H9 (cell line): ENCODE data around the gene COMMD4. TPM values are rescaled to one million over a fixed set of nuclear protein-coding genes. Genes with fewer than 3 reads are reported as not detected.

Source experiments
- DNase-seq: peaks from one replicate; pipeline ENCODE4 v3.0.0-alpha.2; 2017
- H2AFZ ChIP-seq: one replicate; pipeline ENCODE4 v1.6.1; 2013; ENCODE audit warnings: mild to moderate bottlenecking, low read length, control low read depth, moderate library complexity
- H2AK5ac ChIP-seq: 2 replicates; pipeline ENCODE4 v1.6.1; 2013; ENCODE audit warnings: low read length, control low read depth, mixed read lengths; ENCODE audit not compliant: insufficient read length
- H2BK120ac ChIP-seq: one replicate; pipeline ENCODE4 v1.6.1; 2013; ENCODE audit warnings: low read depth, mild to moderate bottlenecking, low read length, control low read depth, inconsistent platforms; ENCODE audit not compliant: poor library complexity, severe bottlenecking
- H2BK12ac ChIP-seq: 2 replicates; pipeline ENCODE4 v1.6.1; 2013; ENCODE audit warnings: low read length, control low read depth, mixed read lengths, low read depth; ENCODE audit not compliant: insufficient read length
- H2BK15ac ChIP-seq: 2 replicates; pipeline ENCODE4 v1.6.1; 2013; ENCODE audit warnings: low read depth, low read length, control low read depth
- H2BK20ac ChIP-seq: one replicate; pipeline ENCODE4 v1.6.1; 2013; ENCODE audit warnings: low read depth, mild to moderate bottlenecking, low read length, control low read depth, inconsistent platforms; ENCODE audit not compliant: poor library complexity, severe bottlenecking
- H2BK5ac ChIP-seq: 2 replicates; pipeline ENCODE4 v1.6.1; 2013; ENCODE audit warnings: low read length, control low read depth, mixed read lengths; ENCODE audit not compliant: insufficient read length
- H3K14ac ChIP-seq: 2 replicates; pipeline ENCODE4 v1.6.1; 2013; ENCODE audit warnings: low read length, control low read depth; ENCODE audit not compliant: insufficient read depth
- H3K18ac ChIP-seq: 2 replicates; pipeline ENCODE4 v1.6.1; 2013; ENCODE audit warnings: low read depth, mild to moderate bottlenecking, mixed read lengths, low read length, control low read depth; ENCODE audit not compliant: insufficient read length
- H3K23ac ChIP-seq: 2 replicates; pipeline ENCODE4 v1.6.1; 2013; ENCODE audit warnings: low read length, control low read depth, mixed read lengths, low read depth; ENCODE audit not compliant: insufficient read length
- H3K23me2 ChIP-seq: 2 replicates; pipeline ENCODE4 v1.6.1; 2013; ENCODE audit warnings: low read depth, mild to moderate bottlenecking, mixed read lengths, low read length, control low read depth; ENCODE audit not compliant: insufficient read length, poor library complexity, severe bottlenecking
- H3K27ac ChIP-seq: 2 replicates; pipeline ENCODE4 v1.5.1; 2013; ENCODE audit warnings: low read length, control low read depth, mixed read lengths, low read depth; ENCODE audit not compliant: insufficient read length
- H3K27me3 ChIP-seq: 2 replicates; pipeline ENCODE4 v1.6.1; 2013; ENCODE audit warnings: low read length, control low read depth, inconsistent platforms; ENCODE audit not compliant: insufficient read depth
- H3K4ac ChIP-seq: 2 replicates; pipeline ENCODE4 v1.6.1; 2013; ENCODE audit warnings: low read depth, mild to moderate bottlenecking, control low read depth, inconsistent platforms, low read length, moderate library complexity
- H3K4me1 ChIP-seq: 2 replicates; pipeline ENCODE4 v1.6.1; 2013; ENCODE audit warnings: low read length, control low read depth, inconsistent platforms; ENCODE audit not compliant: insufficient read depth
- H3K4me2 ChIP-seq: 2 replicates; pipeline ENCODE4 v1.6.1; 2013; ENCODE audit warnings: low read length, control low read depth, mixed read lengths; ENCODE audit not compliant: insufficient read length, insufficient read depth
- H3K56ac ChIP-seq: 2 replicates; pipeline ENCODE4 v1.6.1; 2013; ENCODE audit warnings: low read depth, mild to moderate bottlenecking, mixed read lengths, low read length, control low read depth; ENCODE audit not compliant: insufficient read length
- H3K79me1 ChIP-seq: 2 replicates; pipeline ENCODE4 v1.6.1; 2013; ENCODE audit warnings: low read depth, mild to moderate bottlenecking, moderate library complexity, low read length, control low read depth, inconsistent platforms; ENCODE audit not compliant: insufficient read depth, poor library complexity, severe bottlenecking
- H3K79me2 ChIP-seq: 2 replicates; pipeline ENCODE4 v1.6.1; 2013; ENCODE audit warnings: low read length, control low read depth, inconsistent platforms; ENCODE audit not compliant: insufficient read depth
- H3K9ac ChIP-seq: 2 replicates; pipeline ENCODE4 v1.6.1; 2013; ENCODE audit warnings: low read length, control low read depth, mixed read lengths; ENCODE audit not compliant: insufficient read length; ENCODE audit errors: extremely low read depth
- H3K9me3 ChIP-seq: one replicate; pipeline ENCODE4 v1.6.1; 2013; ENCODE audit warnings: low read depth, low read length, inconsistent platforms; ENCODE audit not compliant: control insufficient read depth
- H3T11ph ChIP-seq: one replicate; pipeline ENCODE4 v1.6.1; 2013; ENCODE audit warnings: mild to moderate bottlenecking, low read length, control low read depth, inconsistent platforms
- H4K20me1 ChIP-seq: one replicate; pipeline ENCODE4 v1.6.1; 2013; ENCODE audit not compliant: control insufficient read depth, insufficient read length, insufficient read depth
- H4K5ac ChIP-seq: 2 replicates; pipeline ENCODE4 v1.6.1; 2013; ENCODE audit warnings: low read depth, mild to moderate bottlenecking, mixed read lengths, low read length, control low read depth; ENCODE audit not compliant: insufficient read length
- H4K8ac ChIP-seq: replicated peaks from 2 replicates; pipeline ENCODE4 v1.6.1; 2013; ENCODE audit warnings: low read length, control low read depth, mixed read lengths, low read depth; ENCODE audit not compliant: insufficient read length
- H4K91ac ChIP-seq: 2 replicates; pipeline ENCODE4 v1.6.1; 2013; ENCODE audit warnings: low read depth, mild to moderate bottlenecking, moderate library complexity, mixed read lengths, low read length, control low read depth; ENCODE audit not compliant: insufficient read length
- H3K27ac Mint-ChIP-seq, 3 experiments: 2 replicates in 2 of 3; 3 replicates in 1 of 3; pipeline ENCODE4 v1.8.0; 2020 to 2021; ENCODE audit warnings: mixed read lengths in 3 of 3, mild to moderate bottlenecking in 1 of 3, moderate library complexity in 1 of 3
- H3K27me3 Mint-ChIP-seq: 2 replicates; pipeline ENCODE4 v1.8.0; 2021; ENCODE audit warnings: low read depth, mild to moderate bottlenecking, moderate library complexity, mixed read lengths
- H3K36me3 Mint-ChIP-seq, 3 experiments: 2 replicates in 2 of 3; 3 replicates in 1 of 3; pipeline ENCODE4 v1.8.0; 2020 to 2021; ENCODE audit warnings: low read depth in 3 of 3, mixed read lengths in 3 of 3; ENCODE audit not compliant: insufficient read depth in 1 of 3
- H3K4me1 Mint-ChIP-seq, 2 experiments: 2 replicates each; pipeline ENCODE4 v1.8.0; 2020; ENCODE audit warnings: mixed read lengths in 2 of 2
- H3K4me3 Mint-ChIP-seq, 2 experiments: 2 replicates in 1 of 2; 3 replicates in 1 of 2; pipeline ENCODE4 v1.8.0; 2020 to 2021; ENCODE audit warnings: mild to moderate bottlenecking in 2 of 2, mixed read lengths in 2 of 2, moderate library complexity in 1 of 2
- H3K9me3 Mint-ChIP-seq, 2 experiments: 2 replicates in 1 of 2; 3 replicates in 1 of 2; pipeline ENCODE4 v1.8.0; 2020; ENCODE audit warnings: mild to moderate bottlenecking in 2 of 2, mixed read lengths in 2 of 2, moderate library complexity in 1 of 2
- WGBS: extraction: QIAGEN DNeasy Blood & Tissue Kit; methylation state at CpG from one replicate; pipeline ENCODE4 v1.1.7; 2013; ENCODE audit warnings: missing lambda C conversion rate, low lambda C conversion rate, mixed read lengths; ENCODE audit not compliant: insufficient read length; ENCODE audit errors: extremely low coverage; 5-methylcytosine and 5-hydroxymethylcytosine counted together
- total RNA-seq: library from RNA; stranded (reverse); gene quantifications from 2 replicates; pipeline ENCODE4 v1.2.1, GENCODE V29; 2021
- TF ChIP-seq, protein P1 (sequence below): fragments of 200-600 bp; sonication (generic); conservative IDR thresholded peaks from 3 replicates; pipeline ENCODE4 v1.8.0; 2021; ENCODE audit warnings: antibody characterized with exemption, mild to moderate bottlenecking

COMMD4 gene
- total RNA-seq, 1 experiment from 2014 or later: 146 TPM

DNA sequence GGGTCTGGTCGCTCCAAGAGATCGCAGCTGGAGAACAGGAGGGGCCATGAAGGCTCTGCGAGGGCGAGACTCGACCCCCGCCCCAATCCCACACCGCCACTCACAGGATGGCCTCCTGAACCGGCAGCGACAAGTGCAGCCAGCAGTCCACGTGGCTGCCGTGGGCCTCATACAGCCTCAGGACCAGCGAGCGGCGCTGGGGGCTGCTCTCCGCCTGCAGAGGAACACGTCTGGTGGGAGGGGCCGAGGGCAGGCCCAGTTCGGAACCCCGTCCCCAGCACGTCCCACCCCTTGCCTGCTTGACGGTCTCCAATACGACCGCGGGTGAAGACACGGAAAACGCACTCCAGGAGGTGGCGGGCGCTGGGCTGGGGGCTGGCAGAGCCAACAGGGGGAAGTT is 20.1 kb downstream of the COMMD4 start:
- H3K27me3 Mint-ChIP-seq: no peaks in the 10 kb centered on the region
- Histone ChIP-seq H4K20me1 (no peaks in the 10 kb centered on the region), H2BK20ac (no peak overlapping the region), H3K23ac (no peak overlapping the region), H3K23me2 (no peaks in the 10 kb centered on the region), H3T11ph (no peak overlapping the region), H2BK12ac (no peak overlapping the region), H4K8ac (no peak overlapping the region), H4K91ac (no peak overlapping the region), H2BK5ac (no peak overlapping the region), H3K27me3 (no peaks in the 10 kb centered on the region), H3K18ac (no peak overlapping the region), H2BK120ac (no peak overlapping the region), H2AK5ac (no peak overlapping the region), H3K9me3 (no peaks in the 10 kb centered on the region), H3K56ac (no peak overlapping the region), H3K79me2 (no peaks in the 10 kb centered on the region), H3K79me1 (no peaks in the 10 kb centered on the region), H2AFZ (no peak overlapping the region), H4K5ac (no peak overlapping the region), H3K4ac (no peak overlapping the region), H3K27ac (no peak overlapping the region), H2BK15ac (no peak overlapping the region), H3K9ac (no peak overlapping the region), H3K4me1 (no peaks in the 10 kb centered on the region), H3K4me2 (no peak overlapping the region), H3K14ac (no peak overlapping the region)
- no peak for DNase-seq
- WGBS: no CpG with 5 or more reads among the region's 28 CpGs
- H3K9me3 Mint-ChIP-seq: no peaks in the 10 kb centered on the region
- no peak overlapping the region; a peak in 1 of 7 replicates for H3K27ac Mint-ChIP-seq
- H3K36me3 Mint-ChIP-seq: peaks cover 7 to 25% (median 23%) of the 10 kb centered on the region in 3 experiments; a peak in 6 of 7 replicates
- no peak overlapping the region for H3K4me3 Mint-ChIP-seq
- no peaks in the 10 kb centered on the region for H3K4me1 Mint-ChIP-seq
- TF ChIP-seq, protein P1, sequence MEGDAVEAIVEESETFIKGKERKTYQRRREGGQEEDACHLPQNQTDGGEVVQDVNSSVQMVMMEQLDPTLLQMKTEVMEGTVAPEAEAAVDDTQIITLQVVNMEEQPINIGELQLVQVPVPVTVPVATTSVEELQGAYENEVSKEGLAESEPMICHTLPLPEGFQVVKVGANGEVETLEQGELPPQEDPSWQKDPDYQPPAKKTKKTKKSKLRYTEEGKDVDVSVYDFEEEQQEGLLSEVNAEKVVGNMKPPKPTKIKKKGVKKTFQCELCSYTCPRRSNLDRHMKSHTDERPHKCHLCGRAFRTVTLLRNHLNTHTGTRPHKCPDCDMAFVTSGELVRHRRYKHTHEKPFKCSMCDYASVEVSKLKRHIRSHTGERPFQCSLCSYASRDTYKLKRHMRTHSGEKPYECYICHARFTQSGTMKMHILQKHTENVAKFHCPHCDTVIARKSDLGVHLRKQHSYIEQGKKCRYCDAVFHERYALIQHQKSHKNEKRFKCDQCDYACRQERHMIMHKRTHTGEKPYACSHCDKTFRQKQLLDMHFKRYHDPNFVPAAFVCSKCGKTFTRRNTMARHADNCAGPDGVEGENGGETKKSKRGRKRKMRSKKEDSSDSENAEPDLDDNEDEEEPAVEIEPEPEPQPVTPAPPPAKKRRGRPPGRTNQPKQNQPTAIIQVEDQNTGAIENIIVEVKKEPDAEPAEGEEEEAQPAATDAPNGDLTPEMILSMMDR: no peak
